Left kidney (tissue), 2 donors: Measurements from ENCODE around the gene RAB3GAP1. TPM values are rescaled to one million over a fixed set of nuclear protein-coding genes. Genes with fewer than 3 reads are reported as not detected.
A peak's percentile ranks its signal among the peaks of the same experiment; 100 is the strongest.
"Not testable (repeated sequence)": the region's sequence is repeated elsewhere in the genome, so short reads cannot be mapped to it uniquely, and the experiment has no call there.

Source experiments
- DNase-seq: peaks from one replicate; pipeline ENCODE4 v3.0.0-alpha.2; 2013
- polyA plus RNA-seq: library from polyadenylated mRNA; unstranded; fragments of 120-200 nt; gene quantifications from one replicate; pipeline ENCODE4 v1.2.1, GENCODE V29; 2013; ENCODE audit not compliant: insufficient read length

RAB3GAP1 gene
- polyA plus RNA-seq, 1 donor: 61.8 TPM

DNA sequence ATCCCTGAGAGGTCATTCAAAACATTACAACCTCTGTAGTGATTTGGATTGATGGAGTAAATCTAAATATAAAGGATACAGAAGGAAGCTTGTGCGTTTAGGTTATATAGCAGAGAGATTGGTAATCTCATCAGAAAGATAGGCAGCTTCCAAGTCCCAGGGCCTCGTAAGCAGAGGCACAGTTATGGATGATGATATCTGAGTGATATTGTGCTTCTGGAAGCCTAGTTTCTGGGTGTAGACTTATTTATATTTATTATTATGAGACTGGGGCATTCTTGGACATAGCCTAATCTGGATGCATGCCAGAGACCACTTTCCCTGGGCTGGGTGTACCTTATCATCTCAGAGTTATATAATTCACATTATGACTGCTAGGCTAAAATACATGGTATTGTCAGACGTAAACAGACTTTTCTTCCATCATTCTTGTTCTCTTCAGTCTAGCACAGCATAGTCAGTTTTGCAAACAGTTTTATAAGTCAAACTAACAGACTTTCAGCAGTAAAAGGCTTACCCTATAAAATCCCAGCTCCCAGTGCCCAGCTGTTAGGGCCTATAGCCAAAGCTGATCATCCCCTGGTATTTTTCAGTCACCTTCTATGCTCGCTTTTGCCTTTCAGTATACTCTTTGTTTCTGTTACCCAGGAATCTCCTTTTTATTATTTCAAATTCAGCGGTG lies 47.9 kb downstream of the RAB3GAP1 start:
- DNase-seq: no peak

DNA sequence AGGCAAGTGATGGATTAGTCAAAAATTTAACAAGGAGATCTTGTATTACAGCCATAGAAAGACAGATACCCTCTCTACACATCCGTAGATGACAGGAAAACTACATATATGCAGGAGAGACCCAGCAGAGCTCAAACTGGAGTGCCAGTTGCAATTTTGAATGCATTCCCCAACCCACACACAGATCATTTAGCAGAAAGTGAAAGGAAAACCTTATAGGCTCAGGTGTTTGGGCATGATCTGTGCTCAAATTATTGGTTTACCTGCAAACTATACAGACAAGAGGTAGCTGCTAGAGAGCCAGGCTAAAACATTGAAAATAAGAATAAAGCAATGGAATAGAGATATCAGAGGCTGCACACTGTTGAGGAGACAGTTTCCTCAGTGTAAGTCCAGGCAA lies 51.8 kb downstream of the RAB3GAP1 start:
- DNase-seq: no peak

DNA sequence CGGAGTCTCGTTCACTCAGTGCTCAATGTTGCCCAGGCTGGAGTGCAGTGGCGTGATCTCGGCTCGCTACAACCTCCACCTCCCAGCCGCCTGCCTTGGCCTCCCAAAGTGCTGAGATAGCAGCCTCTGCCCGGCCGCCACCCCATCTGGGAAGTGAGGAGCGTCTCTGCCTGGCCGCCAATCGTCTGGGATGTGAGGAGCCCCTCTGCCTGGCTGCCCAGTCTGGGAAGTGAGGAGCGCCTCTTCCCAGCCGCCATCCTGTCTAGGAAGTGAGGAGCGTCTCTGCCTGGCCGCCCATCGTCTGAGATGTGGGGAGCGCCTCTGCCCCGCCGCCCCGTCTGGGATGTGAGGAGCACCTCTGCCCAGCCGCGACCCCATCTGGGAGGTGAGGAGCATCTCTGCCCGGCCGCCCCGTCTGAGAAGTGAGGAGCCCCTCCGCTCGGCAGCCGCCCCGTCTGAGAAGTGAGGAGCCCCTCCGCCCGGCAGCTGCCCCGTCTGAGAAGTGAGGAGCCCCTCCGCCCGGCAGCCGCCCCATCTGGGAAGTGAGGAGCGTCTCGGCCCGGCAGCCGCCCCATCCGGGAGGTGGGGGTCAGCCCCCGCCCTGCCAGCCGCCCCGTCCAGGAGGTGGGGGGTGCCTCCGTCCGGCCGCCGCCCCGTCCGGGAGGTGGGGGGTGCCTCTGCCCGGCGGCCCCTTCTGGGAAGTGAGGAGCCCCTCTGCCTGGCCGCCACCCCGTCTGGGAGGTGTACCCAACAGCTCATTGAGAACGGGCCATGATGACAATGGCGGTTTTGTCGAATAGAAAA lies 53.6 kb downstream of the RAB3GAP1 start:
- not testable (repeated sequence) for DNase-seq

DNA sequence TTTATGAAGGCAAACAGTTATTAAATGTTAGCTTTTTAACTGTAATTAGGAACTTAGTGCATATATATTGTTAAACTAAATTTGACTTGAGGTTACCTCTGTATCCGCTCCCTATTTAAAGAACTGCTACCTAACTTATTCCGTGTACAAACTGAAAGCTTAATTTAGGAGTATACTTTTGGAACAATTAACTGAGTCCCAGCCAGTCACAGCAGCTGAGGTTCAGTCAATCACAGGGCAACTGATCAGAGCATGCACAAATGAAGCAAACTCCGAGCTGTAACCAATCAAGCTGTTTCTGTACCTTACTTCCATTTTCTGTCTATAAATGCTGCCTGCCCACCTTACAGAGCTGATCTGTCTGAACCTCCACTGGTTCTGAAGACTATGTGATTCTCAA lies 61.2 kb downstream of the RAB3GAP1 start:
- DNase-seq: no peak

DNA sequence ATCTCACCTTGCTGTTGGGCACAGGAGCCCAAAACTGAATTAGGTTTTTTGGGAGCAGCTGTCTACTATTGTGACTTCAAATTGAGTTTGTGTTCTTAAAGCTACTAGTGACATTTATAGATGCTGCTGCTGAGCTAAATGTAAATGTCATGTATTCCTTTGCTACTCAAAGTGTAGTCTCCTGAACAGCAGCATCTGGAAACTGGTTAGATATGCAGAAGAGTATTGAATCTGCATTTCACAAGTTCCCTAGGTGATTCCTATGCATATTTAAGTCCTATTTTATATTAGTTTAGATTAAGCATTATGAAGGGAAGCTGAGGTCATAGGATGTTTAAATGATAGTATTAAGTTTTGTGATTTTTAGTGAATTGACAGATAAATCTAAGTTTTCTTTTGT lies 67.5 kb downstream of the RAB3GAP1 start:
- DNase-seq: no peak

DNA sequence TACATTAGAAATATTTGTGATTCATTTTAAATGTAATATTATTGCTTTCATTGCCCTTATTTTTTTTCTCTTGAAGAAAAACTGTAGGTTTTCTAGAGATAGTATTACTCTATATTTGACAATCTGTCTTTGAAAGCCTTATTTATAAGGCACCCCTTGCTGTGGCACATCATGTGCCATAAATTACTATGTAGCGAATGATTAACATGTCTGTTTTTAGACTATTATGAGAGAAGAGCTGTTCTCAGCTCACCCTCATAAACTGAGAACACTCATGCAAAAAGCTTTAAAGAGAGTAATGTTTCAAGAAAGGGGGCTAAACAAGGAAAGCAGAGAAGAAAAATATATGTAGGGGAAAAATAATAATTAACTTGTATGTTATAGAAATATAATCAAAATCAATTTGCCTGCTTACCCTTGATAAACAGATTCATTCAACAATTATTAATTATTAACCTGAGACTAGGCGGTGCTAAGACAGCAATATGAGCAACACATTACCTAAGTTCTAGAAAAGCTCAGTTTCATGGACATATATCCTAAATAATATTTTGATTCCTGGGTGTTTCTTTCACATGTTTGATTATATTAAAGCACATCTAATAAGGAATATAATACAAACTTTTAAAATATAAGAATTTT lies 69.0 kb downstream of the RAB3GAP1 start:
- DNase-seq: peak; percentile 1

DNA sequence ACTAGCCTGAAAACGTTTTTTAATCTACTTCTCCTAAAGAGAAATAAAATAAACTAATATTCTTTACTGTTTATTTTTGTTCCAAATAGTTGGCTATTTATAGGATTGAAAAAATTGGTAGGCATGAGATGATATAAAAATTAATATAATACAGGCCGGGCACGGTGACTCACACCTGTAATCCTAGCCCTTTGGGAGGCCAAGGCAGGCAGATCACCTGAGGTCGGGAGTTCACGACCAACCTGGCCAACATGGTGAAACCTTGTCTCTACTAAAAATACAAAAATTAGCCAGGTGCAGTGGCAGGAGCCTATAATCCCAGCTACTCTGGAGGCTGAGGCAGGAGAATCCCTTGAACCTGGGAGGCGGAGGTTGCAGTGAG lies 69.6 kb downstream of the RAB3GAP1 start:
- DNase-seq: not testable (repeated sequence)

DNA sequence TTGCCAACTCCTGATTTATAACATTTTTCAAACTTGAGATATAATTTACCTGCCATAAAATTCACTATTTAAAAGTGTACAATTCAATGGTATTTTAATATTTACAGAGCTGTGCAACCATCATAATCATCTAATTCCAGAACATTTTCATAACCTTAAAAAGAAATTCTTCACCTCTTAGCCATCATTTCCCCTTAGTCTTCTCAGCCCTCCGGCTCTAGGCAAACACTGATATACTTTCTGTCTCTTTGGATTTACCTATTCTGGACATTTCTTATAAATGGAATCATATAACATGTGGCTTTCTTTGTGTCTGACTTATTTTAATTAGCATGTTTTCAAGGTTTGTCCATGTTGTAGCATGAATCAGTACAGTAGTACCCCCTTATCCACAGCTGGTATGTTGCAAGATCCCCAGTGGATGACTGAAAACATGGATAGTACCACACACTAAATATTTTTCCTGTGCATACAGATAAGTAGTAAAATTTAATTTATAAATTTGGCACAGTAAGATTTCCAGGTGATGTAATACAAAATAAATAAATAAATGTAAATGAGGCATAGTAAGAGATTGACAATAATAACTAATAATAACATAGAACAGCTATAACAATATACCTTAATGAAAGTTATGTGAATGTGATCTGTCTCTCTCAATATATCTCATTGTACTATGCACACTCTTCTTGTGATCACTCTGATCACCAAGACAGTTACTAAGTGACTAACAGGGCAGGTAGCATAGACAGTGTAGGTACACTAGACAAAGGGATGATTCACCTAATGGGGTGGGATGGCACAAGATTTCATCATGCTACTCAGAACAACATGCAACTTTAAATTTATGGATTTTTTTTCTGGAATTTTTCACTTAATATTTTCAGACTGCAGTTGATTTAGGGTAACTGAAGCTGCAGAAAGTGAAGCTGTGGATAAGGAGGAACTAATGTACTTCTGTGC lies 73.1 kb downstream of the RAB3GAP1 start:
- DNase-seq: no peak

DNA sequence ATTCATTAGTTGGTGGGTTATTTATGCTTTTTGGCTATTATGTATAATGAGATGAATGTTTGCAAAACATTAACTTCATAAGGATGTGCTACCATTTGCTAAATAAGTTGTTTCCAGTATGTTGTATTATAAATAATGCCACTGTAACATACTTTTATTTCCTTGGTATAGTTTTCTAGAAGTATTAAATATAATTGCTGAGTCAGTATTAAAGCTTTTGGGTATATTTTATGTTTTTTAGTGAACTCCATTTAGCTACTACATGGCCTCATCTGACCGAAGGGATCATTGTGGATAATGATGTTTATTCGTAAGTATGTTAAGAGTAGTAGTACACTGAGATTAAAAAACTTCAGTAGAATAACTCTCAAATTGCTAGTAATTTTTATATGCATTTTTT lies 73.8 kb downstream of the RAB3GAP1 start:
- DNase-seq: no peak

DNA sequence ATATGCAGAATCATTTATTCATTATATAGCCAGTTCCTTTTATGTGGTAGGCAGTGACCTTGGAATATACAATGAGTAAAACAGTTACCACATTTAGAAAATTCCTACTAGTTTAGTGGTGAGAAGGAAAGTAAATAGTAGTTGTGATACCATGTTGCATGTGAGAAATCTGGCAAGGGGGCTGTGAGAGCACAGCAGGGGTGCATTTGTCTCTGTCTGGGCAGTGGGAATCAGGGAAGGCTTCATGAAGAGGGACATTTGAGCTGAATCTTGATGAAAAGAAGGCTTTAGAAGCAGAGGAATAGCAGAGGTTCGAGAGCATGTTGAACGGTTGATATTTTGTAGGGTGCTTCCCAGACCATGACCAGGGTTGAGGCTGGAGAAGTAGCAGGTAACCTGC lies 78.7 kb downstream of the RAB3GAP1 start:
- no peak for DNase-seq

DNA sequence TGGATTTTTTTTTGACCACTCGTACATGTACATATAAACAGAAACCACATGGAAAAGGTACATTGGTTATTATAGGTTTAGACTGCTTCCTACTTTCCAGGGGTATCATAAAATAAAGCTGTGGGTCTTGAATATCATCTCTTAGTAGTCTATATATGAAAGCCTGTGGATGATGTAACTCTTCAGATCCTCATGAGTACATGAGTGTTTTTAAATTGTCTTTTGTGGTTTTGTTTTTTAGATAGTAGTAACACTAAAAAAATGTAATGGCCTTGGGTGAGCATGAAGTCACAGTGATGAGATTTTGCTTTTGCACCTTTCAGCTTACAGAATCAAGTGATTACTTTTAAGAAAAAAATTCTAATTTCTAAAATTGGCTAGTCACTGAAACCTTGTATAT lies 80.2 kb downstream of the RAB3GAP1 start:
- no peak for DNase-seq

DNA sequence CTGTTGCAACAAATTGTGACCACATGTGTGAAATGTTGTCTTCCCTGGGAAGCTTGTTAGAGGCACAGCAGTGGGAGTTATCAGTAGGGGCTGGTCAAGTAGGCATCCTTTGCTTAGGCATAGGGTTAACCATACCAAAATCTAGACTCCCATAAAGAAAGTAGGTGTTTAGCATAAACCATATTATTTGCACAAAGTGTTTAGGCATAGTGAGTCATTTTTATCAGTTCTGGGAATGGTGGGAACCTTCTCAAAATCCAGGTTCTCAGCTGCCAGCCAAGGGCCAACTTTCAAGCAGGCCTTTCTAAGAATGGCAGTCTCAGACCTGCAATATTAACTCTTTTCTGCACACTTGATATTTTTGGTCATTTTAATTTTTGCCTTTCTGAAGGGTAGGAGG lies 88.5 kb downstream of the RAB3GAP1 start:
- no peak for DNase-seq

DNA sequence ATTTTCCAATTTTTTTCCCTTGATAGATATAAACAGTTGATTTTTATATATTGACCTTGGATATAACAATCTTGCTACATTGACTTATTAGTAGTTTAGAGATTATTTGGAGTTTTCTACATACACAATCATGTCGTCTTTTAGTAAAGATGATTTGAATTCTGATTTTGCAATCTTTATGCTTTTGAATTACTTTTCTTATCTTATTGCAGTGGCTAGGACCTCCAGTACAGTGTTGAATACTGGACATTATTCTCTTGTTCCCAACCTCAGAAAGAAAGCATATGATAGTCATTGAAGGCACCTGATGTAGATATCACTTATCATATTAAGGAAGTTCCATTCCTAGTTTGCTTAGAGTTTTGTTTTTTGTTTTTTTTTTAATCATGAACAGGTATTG lies 90.2 kb downstream of the RAB3GAP1 start:
- no peak for DNase-seq

DNA sequence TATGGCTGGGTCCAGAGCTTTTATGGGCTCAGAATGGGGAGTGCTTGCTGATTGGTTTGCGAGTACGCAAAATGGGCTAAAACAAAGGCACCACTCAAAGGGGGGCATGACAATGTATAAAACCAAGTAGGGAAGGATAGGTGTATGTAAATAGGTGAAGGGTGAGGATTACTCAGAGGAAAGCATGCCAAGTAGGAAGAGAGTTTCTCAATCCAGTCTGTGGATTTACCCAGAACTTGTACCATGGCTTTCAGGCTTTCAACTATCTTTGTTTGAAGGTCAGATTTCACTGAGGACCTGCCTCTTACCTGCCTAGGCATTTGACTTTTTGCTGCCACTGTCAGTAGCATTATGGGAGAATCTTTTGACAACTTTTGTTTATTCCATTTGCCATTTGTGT lies 92.3 kb downstream of the RAB3GAP1 start:
- no peak for DNase-seq

DNA sequence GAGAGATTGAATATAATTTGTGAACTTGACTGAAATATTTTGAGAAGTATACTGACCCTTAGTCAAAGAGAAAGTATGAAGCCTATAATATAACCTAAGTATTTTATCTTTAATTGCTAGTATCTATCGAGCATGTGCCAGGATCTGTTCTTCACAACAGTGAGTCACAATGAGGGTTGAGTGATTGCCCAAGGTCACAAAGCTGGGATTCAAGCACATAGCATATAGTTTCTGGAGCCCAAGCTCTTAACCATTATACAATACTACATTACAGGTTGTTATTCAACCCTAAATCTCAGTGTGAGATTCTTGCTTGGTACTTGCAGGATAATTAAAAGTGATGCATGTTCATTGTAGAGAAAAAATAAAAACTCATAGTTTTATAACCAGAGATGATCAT lies 97.2 kb downstream of the RAB3GAP1 start:
- no peak for DNase-seq

DNA sequence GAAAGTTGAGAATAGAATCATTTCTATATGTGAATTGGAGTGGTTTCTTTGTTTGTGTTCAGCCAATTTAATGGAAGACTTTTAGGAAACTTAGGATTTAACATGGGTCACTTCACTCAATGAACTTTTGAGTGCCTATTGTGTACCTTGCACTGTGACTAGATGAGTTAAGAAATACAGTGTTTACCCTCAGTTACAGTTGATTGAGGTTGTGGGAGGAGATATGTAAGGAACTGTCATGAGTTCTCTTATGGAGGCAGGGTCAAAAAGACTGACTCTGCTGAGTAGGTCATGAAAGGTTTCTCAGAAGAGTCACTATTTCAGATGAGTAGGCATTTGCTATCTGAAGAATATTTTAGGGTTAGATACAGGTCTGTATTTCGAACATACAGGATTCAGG lies 98.6 kb downstream of the RAB3GAP1 start:
- DNase-seq: peak; percentile 4

DNA sequence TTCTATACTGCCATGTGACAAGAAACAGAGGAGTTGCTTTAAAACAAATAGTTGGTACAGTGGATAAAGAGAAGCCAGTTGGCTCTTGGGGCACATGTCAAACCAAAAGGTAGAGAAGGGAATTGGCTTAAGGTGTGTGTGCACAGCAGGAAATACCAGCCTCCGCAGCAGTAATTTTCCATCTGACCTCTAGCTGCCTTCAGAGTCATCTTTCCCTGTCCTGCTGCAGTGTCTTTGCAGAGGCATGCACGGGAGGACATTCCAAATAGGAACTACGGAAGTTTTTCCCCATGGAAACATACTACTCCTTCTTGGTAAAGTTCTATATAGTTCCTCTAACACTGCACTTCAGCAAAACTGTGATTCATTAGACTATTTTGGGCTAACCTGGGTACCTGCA lies 99.5 kb downstream of the RAB3GAP1 start:
- no peak for DNase-seq

DNA sequence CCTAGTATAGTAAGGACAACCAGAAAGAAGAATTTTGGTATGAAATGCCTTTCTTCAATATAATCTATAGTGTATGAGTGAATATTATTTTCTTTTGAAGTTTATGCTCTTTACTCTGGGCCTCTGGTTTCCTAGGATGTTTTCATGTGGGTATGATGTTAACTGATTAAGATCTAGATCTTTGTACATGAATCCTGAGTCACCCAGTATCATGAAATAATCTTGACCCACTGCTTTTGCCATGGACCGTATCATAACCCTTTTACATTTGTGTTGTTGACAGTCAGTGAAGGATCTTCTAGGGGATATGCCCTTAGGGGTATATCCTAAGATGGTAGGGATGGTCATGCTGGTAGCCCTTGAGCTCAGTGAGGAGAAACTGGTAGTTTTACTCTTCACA lies 100.3 kb downstream of the RAB3GAP1 start:
- no peak for DNase-seq

DNA sequence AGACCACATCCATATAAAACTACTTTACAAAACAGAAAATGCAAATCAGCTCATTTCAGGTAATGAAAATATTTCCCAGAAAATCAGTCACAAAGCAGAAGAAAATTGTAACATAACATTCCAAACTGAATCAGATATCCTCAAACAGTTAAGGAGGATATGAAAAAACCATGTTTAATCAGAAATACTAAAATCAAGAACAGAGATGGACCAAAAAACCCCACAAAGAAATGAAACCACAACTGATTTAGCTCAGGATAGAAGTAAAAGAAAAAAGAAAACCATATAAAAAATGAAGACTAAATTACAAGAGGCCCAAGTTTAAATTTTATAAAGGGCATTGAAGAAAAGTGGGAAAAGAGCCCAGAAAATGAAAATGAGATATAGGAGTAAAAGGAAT lies 102.9 kb downstream of the RAB3GAP1 start:
- no peak for DNase-seq

DNA sequence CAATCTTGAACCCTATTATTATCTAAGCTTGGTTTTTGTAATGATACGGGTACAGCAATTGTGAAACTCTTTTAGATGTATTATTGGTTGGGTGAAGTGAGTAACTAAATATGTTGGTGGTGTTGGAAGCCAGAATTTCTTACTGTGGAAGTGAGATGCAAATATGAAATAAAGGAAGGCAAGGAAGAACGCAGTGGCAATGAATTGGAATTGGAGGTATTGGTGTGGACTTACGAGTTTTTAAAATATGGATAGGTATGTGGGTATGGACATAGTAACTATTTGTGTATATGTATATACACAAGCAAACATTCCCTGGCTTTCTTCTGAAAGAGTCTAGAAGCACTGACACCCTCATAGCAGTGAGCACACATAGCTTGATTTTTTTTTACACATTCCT lies 105.8 kb downstream of the RAB3GAP1 start:
- DNase-seq: no peak

DNA sequence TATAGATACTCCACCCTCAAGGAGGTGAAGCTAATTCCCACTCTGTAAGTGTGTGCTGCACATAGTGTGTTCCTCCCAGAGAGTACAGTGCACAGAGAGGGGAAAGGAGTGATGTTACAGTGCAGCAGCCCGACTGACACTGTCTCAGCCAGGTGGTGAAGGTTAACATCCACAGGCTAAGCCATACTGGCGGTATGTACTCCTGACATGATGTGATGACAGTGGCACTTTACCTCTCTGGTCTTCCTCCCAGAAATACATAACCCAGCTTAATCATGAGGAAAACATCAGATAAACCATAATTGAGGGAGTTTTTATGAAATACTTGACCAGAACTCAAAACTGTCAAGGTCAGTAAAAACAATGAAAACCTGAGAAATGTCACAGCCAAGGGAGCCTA lies 107.1 kb downstream of the RAB3GAP1 start:
- DNase-seq: no peak

DNA sequence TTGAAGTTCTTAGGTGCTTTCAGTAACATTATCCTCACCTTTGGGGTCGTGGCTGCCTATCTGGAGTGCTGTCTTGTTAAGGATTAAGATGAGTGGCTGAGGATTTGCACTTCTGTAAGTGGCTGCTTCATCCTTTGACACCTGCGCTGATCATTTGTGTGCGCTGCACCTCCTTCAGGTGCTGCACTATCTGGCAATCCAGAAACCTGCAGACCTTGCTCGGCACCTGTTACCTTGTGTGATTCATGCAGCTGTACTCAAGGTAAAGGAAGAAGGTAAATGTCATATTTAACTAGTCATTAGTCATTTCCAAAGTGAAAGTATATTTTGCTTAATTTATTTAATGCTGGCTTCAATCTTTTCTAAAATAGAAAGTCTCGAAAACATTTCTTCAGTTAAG lies 110.3 kb downstream of the RAB3GAP1 start:
- no peak for DNase-seq
